Choroid plexus epithelial cell (primary cell): Measurements from ENCODE around the gene SLC11A1.

ENCODE experiments used
- DNase-seq: peaks from one replicate; pipeline ENCODE4 v3.0.0-alpha.2; 2010; ENCODE audit warnings: low read depth
- H3K4me3 ChIP-seq: 2 replicates; pipeline ENCODE4 v1.5.1; 2011; ENCODE audit warnings: low read depth, mild to moderate bottlenecking, control low read depth, low read length, moderate library complexity
- CTCF ChIP-seq: conservative IDR thresholded peaks from 2 replicates; pipeline ENCODE4 v1.5.1; 2011; ENCODE audit warnings: low read depth, mild to moderate bottlenecking, control low read depth, inconsistent platforms, low read length, moderate library complexity

Gene SLC11A1

GRCh38 chr2:218364196-218364595 is 17.9 kb upstream of the SLC11A1 start:
- no peak for TF ChIP-seq CTCF
- no peak for DNase-seq
- H3K4me3 ChIP-seq, result no peak overlapping the region

GRCh38 chr2:218366621-218367414 is 15.3 kb upstream of the SLC11A1 start:
- TF ChIP-seq CTCF, result no peak
- H3K4me3 ChIP-seq, result no peak overlapping the region
- no peak for DNase-seq

GRCh38 chr2:218367415-218368149 is 14.5 kb upstream of the SLC11A1 start:
- no peak for TF ChIP-seq CTCF
- peak overlapping the region; percentile 64 for H3K4me3 ChIP-seq
- peak; percentile 63 for DNase-seq

DNA sequence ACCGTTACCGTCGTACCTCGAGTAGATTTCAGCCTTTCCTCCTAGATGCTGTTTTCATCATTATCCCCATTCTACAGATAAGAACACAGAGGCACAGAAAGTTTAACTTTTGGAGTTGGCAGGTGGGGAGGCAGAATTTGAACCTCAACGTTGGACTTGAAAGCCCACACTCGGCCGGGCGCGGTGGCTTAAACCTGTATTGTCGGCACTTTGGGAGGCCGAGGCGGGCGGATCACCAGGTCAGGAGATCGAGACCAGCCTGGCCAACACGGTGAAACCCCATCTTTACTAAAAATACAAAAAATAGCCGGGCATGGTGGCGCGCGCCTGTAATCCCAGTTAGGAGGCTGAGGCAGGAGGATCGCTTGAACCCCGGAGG is 13.9 kb upstream of the SLC11A1 start:
- peak overlapping the region; percentile 64 for H3K4me3 ChIP-seq
- no peak for DNase-seq
- no peak for TF ChIP-seq CTCF

DNA sequence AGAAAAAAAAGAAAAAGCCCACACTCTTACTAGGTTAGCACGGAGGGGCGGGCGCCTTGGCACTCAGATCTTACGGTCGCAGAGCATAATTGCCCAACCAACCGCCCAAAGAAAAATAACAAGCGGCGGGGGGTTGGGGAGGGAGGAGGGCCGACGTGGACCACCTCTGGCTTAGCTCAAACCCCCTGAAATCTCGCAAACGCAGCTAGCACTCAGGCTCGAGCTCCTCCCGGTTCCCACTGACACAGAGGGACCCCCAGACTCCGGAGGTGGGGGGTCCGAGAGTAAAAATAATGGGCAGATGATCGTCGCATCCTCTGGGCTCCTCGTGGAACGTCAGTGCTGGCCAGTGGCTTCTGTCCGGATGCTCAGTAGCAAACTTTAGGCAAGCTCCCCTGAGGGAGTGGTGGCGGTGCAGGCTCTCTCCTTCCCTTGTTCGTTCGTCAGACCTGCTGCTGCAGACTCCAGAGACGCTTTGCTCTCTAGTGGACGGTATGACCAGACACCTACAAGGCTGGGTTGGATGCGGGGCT is 13.4 kb upstream of the SLC11A1 start:
- peak; percentile 54 for DNase-seq
- peak; percentile 36 for TF ChIP-seq CTCF
- no peak overlapping the region for H3K4me3 ChIP-seq

- H3K4me3 ChIP-seq, result no peak overlapping the region
- DNase-seq, result no peak
- TF ChIP-seq CTCF, result no peak
Observed at GRCh38 chr2:218369330-218369729, 12.7 kb upstream of the SLC11A1 start.
